GM12878 (cell line): Measurements from ENCODE around the gene PTPN12. TPM values are rescaled to one million over a fixed set of nuclear protein-coding genes. Genes with fewer than 3 reads are reported as not detected.
"Not testable (repeated sequence)": the region's sequence is repeated elsewhere in the genome, so short reads cannot be mapped to it uniquely, and the experiment has no call there.

Experiments used
- ATAC-seq: fragments of 200-7000 bp; cut with Tn5 transposase; 3 replicates; pipeline ENCODE4 v1.9.1; 2020; ENCODE audit warnings: mild to moderate bottlenecking, moderate library complexity
- BruUV-seq: library from RNA; stranded (reverse); fragments of 400-500 nt; replicated peaks from 2 replicates; lab custom pipeline; 2021; lab: Mats Ljungman, UMichigan
- CTCF ChIA-PET: fragments of 300-600 bp; sonication (Branson Sonifier 250); formaldehyde crosslinking; extraction: SDS; loops from one replicate; lab custom pipeline; 2021; ENCODE audit warnings: inconsistent platforms; lab: Yijun Ruan, JAX
- POLR2A ChIA-PET: fragments of 350-600 bp; formaldehyde crosslinking; extraction: SDS; loops from one replicate; lab custom pipeline; 2021; ENCODE audit warnings: inconsistent platforms; lab: Charles Lee
- RAD21 ChIA-PET: fragments of 300-600 bp; sonication (Branson Sonifier 250); formaldehyde crosslinking; loops from one replicate; lab custom pipeline; 2023; ENCODE audit warnings: antibody characterized with exemption; ENCODE audit not compliant: unreplicated experiment; lab: Charles Lee
- SMC1A ChIA-PET: fragments of 300-600 bp; sonication (Branson Sonifier 250); formaldehyde crosslinking; loops from one replicate; lab custom pipeline; 2023; ENCODE audit not compliant: unreplicated experiment, uncharacterized antibody; lab: Charles Lee
- DNase-seq: peaks from one replicate; pipeline ENCODE4 v3.0.0-alpha.2; 2011; ENCODE audit warnings: low read depth, low spot score
- FAIRE-seq: peaks from 3 replicates; lab custom pipeline; 2011; peaks lifted over from hg19 to GRCh38; lab: Jason Lieb, UNC
- H2AFZ ChIP-seq: 2 replicates; pipeline ENCODE4 v1.6.0; 2011; ENCODE audit warnings: low read depth, low read length, control low read depth; ENCODE audit not compliant: control insufficient read depth
- H3K27ac ChIP-seq: 2 replicates; pipeline ENCODE4 v1.5.1; 2011; ENCODE audit warnings: control low read depth; ENCODE audit not compliant: control insufficient read depth, insufficient read depth
- H3K27me3 ChIP-seq, 2 experiments: replicated peaks in 1 of 2; 2 replicates each; pipeline versions ENCODE4 v1.6.0 to v1.6.1; 2011; ENCODE audit warnings: low read length in 1 of 2; ENCODE audit not compliant: control insufficient read depth in 2 of 2, insufficient read depth in 2 of 2
- H3K36me3 ChIP-seq, 2 experiments: 2 replicates each; pipeline ENCODE4 v1.5.1; 2011; ENCODE audit warnings: low read length in 1 of 2; ENCODE audit not compliant: control insufficient read depth in 2 of 2, insufficient read depth in 2 of 2
- H3K4me1 ChIP-seq: 2 replicates; pipeline ENCODE4 v1.6.1; 2011; ENCODE audit warnings: mild to moderate bottlenecking, low read length, moderate library complexity, mixed read lengths; ENCODE audit not compliant: control insufficient read depth, insufficient read depth
- H3K4me2 ChIP-seq: 2 replicates; pipeline ENCODE4 v1.6.0; 2011; ENCODE audit warnings: control low read depth; ENCODE audit not compliant: control insufficient read depth, insufficient read depth
- H3K4me3 ChIP-seq: fragments of 200-600 bp; sonication (generic); 2 replicates; pipeline ENCODE4 v1.5.1; 2016
- H3K79me2 ChIP-seq: 2 replicates; pipeline ENCODE4 v1.6.0; 2011; ENCODE audit warnings: low read length; ENCODE audit not compliant: control insufficient read depth, insufficient read depth
- H3K9ac ChIP-seq: 2 replicates; pipeline ENCODE4 v1.8.0; 2011; ENCODE audit warnings: low read length, control low read depth, mixed read lengths; ENCODE audit not compliant: control insufficient read depth, insufficient read depth
- H3K9me3 ChIP-seq: replicated peaks from 3 replicates; pipeline ENCODE4 v1.5.1; 2011; ENCODE audit warnings: mild to moderate bottlenecking, low read length; ENCODE audit not compliant: control insufficient read depth, insufficient read depth
- H4K20me1 ChIP-seq: 2 replicates; pipeline ENCODE4 v1.6.0; 2011; ENCODE audit not compliant: control insufficient read depth, insufficient read depth
- HDGF ChIP-seq: fragments of 450-650 bp; IDR thresholded peaks from 2 replicates; pipeline ENCODE4 v1.6.1; 2016; ENCODE audit warnings: antibody characterized with exemption
- MYC ChIP-seq: IDR thresholded peaks from 2 replicates; pipeline ENCODE4 v1.6.1; 2011; ENCODE audit warnings: mild to moderate bottlenecking, low read length, moderate library complexity, inconsistent platforms; ENCODE audit not compliant: insufficient read depth, insufficient replicate concordance, insufficient read length, severe bottlenecking
- NFIC ChIP-seq: IDR thresholded peaks from 2 replicates; pipeline ENCODE4 v1.6.1; 2012; ENCODE audit warnings: low read depth, mild to moderate bottlenecking, inconsistent platforms, low read length, moderate library complexity
- SIX5 ChIP-seq: IDR thresholded peaks from 2 replicates; pipeline ENCODE4 v1.6.1; 2011; ENCODE audit warnings: mild to moderate bottlenecking, low read depth, low read length, moderate library complexity; ENCODE audit not compliant: severe bottlenecking
- SP1 ChIP-seq: IDR thresholded peaks from one replicate; pipeline ENCODE4 v1.6.1; 2011; ENCODE audit warnings: low read depth, low read length
- TAF1 ChIP-seq: IDR thresholded peaks from 2 replicates; pipeline ENCODE4 v1.6.1; 2011; ENCODE audit warnings: mild to moderate bottlenecking, low read depth, low read length, borderline replicate concordance
- ZNF622 ChIP-seq: fragments of 450-650 bp; IDR thresholded peaks from 2 replicates; pipeline ENCODE4 v1.6.1; 2017; ENCODE audit warnings: mild to moderate bottlenecking, inconsistent platforms
- WGBS: methylation state at CpG from one replicate; pipeline ENCODE4 v1.1.6; 2016; ENCODE audit warnings: low lambda C conversion rate; ENCODE audit not compliant: insufficient replicate concordance, insufficient coverage; ENCODE audit errors: missing lambda C conversion rate; 5-methylcytosine and 5-hydroxymethylcytosine counted together
- in situ Hi-C: fragments of 300-500 bp; cut with MboI; formaldehyde crosslinking; loops from 9 replicates; pipeline ENCODE4 v1.14.3; 2018; ENCODE audit warnings: mixed read lengths
- intact Hi-C: fragments of 100-400 bp; cut with micrococcal nuclease; formaldehyde crosslinking; loops from one replicate; pipeline ENCODE4 v1.14.2; 2022; ENCODE audit not compliant: unreplicated experiment
- polyA plus RNA-seq, 11 experiments: library from polyadenylated mRNA; depleted of rRNA in 4 of 11; unstranded in 6 of 11; stranded (reverse) in 5 of 11; fragments of >200 nt; fragmentation: Nextera tagmentation in 4 of 11; fragmentation: Illumina TruSeq in 1 of 11; extraction: Ambion mirVana in 4 of 11; extraction: Trizol in 1 of 11; gene quantifications; 1 replicate in 1 of 11; 2 replicates in 10 of 11; pipeline versions ENCODE4 v1.2.1 to v1.2.3, GENCODE V29; 2011 to 2016; ENCODE audit warnings: inconsistent platforms in 2 of 11, missing spikeins in 2 of 11, low read depth in 1 of 11
- total RNA-seq, 4 experiments: library from RNA; depleted of rRNA in 3 of 4; stranded (reverse); fragments of >200 nt in 3 of 4; fragmentation: Illumina TruSeq in 1 of 4; extraction: Trizol in 1 of 4; gene quantifications; 2 replicates each; pipeline versions ENCODE4 v1.2.1 to v1.2.3, GENCODE V29; 2013 to 2021
- TF ChIP-seq, protein P1 (sequence below): fragments of 450-650 bp; IDR thresholded peaks from 2 replicates; pipeline ENCODE4 v1.6.1; 2017; ENCODE audit warnings: antibody characterized with exemption, mild to moderate bottlenecking, moderate library complexity
- TF ChIP-seq, protein P2 (sequence below): IDR thresholded peaks from 2 replicates; pipeline ENCODE4 v1.6.1; 2011; ENCODE audit warnings: borderline replicate concordance, low read depth, mild to moderate bottlenecking, moderate library complexity, mixed read lengths, low read length; ENCODE audit not compliant: insufficient read depth; ENCODE audit errors: extremely low read length

PTPN12 gene
- total and polyA plus RNA-seq, 10 of the 15 experiments (the other 5 are each of a cell fraction or from before 2014, with no cell fraction given), result 6.6 to 52.9 (median 17.4) TPM

DNA sequence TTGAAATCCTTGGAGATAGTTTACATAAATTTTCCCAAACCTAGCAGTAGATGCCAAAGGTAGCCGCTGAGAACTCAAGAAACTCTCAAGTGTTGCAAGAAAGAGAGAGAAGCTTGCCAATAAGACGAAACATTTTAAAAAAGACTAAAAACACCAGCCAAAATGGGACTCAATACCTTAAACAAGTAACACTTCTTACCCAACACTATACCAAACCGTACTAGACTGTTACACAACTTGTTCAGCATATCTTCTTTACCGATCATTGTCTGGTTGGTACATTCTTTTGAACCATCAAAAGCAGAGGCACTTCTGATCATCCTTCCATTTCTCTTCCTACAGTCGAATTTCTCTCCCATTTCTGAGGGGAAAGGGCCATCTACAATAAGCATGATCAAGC, 4.8 kb upstream of the PTPN12 start:
- no peaks in the 10 kb centered on the region for H4K20me1 ChIP-seq

DNA sequence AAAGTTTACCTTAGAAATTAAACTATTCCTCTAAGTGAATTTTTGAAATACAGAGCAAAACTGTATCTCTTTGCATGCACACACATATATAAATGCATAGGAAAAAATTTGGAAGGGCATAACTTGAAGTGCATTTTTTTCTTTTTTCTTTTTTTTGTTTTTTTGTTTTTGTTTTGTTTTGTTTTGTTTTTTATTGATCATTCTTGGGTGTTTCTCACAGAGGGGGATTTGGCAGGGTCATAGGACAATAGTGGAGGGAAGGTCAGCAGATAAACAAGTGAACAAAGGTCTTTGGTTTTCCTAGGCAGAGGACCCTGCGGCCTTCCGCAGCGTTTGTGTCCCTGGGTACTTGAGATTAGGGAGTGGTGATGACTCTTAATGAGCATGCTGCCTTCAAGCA, 4.4 kb upstream of the PTPN12 start:
- in situ Hi-C loops, H3K9me3 ChIP-seq, H2AFZ ChIP-seq, ATAC-seq, H3K27me3 ChIP-seq, H4K20me1 ChIP-seq, H3K79me2 ChIP-seq, POLR2A ChIA-PET, CTCF ChIA-PET, FAIRE-seq, H3K4me3 ChIP-seq, RAD21 ChIA-PET, H3K4me2 ChIP-seq, DNase-seq, H3K4me1 ChIP-seq, intact Hi-C loops, SMC1A ChIA-PET, H3K36me3 ChIP-seq, H3K27ac ChIP-seq, H3K9ac ChIP-seq, BruUV-seq: not testable (repeated sequence)
- no CpG with 5 or more reads among the region's 3 CpGs for WGBS

More for the DNA sequence above, 4.8 kb upstream of the PTPN12 start:
- Histone ChIP-seq H3K4me2 (no peak overlapping the region), H3K9ac (no peak overlapping the region), H3K4me1 (no peaks in the 10 kb centered on the region), H2AFZ (no peak overlapping the region), H3K79me2 (peaks cover 4% of the 10 kb centered on the region), H3K36me3 (no peaks in the 10 kb centered on the region), H3K27me3 (no peaks in the 10 kb centered on the region), H3K4me3 (no peak overlapping the region), H3K9me3 (no peaks in the 10 kb centered on the region), H3K27ac (no peak overlapping the region)
- no TSS peak for BruUV-seq
- CTCF ChIA-PET, result interaction anchor here (0.7 kb wide), 1 partner anchor 14 kb away, joined by 3 read pairs; no protein-coding TSS in a partner anchor
- SMC1A ChIA-PET, result no interaction called here
- POLR2A ChIA-PET, result no interaction called here
- no peak for ATAC-seq
- 83% methylated on average over 5 of the region's 5 CpGs for WGBS
- TF ChIP-seq NFIC (no peak), SIX5 (no peak), TAF1 (no peak), MYC (no peak), SP1 (no peak), ZNF622 (no peak), HDGF (no peak)
- TF ChIP-seq, protein P1, sequence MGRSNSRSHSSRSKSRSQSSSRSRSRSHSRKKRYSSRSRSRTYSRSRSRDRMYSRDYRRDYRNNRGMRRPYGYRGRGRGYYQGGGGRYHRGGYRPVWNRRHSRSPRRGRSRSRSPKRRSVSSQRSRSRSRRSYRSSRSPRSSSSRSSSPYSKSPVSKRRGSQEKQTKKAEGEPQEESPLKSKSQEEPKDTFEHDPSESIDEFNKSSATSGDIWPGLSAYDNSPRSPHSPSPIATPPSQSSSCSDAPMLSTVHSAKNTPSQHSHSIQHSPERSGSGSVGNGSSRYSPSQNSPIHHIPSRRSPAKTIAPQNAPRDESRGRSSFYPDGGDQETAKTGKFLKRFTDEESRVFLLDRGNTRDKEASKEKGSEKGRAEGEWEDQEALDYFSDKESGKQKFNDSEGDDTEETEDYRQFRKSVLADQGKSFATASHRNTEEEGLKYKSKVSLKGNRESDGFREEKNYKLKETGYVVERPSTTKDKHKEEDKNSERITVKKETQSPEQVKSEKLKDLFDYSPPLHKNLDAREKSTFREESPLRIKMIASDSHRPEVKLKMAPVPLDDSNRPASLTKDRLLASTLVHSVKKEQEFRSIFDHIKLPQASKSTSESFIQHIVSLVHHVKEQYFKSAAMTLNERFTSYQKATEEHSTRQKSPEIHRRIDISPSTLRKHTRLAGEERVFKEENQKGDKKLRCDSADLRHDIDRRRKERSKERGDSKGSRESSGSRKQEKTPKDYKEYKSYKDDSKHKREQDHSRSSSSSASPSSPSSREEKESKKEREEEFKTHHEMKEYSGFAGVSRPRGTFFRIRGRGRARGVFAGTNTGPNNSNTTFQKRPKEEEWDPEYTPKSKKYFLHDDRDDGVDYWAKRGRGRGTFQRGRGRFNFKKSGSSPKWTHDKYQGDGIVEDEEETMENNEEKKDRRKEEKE, result no peak
- TF ChIP-seq, protein P2, sequence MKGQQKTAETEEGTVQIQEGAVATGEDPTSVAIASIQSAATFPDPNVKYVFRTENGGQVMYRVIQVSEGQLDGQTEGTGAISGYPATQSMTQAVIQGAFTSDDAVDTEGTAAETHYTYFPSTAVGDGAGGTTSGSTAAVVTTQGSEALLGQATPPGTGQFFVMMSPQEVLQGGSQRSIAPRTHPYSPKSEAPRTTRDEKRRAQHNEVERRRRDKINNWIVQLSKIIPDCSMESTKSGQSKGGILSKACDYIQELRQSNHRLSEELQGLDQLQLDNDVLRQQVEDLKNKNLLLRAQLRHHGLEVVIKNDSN, result no peak
- intact Hi-C loops, result no loop called here
- in situ Hi-C loops, result no loop called here
- no peak for FAIRE-seq
- no peak for DNase-seq
- RAD21 ChIA-PET, result no interaction called here
